GM19240 (cell line): Measurements from ENCODE around the gene C22orf31.
A peak's percentile ranks its signal among the peaks of the same experiment; 100 is the strongest.

ENCODE experiments used
- DNase-seq: peaks from one replicate; pipeline ENCODE4 v3.0.0; 2011; ENCODE audit warnings: low spot score; ENCODE audit not compliant: insufficient read length

C22orf31 gene

GRCh38 chr22:29081517-29082236 lies 20.0 kb upstream of the C22orf31 start:
- DNase-seq = no peak

GRCh38 chr22:29080106-29080975 lies 18.7 kb upstream of the C22orf31 start:
- DNase-seq = no peak

GRCh38 chr22:29079218-29079901 lies 17.7 kb upstream of the C22orf31 start:
- DNase-seq = no peak

- DNase-seq = no peak
Observed at GRCh38 chr22:29078869-29079207, 17.2 kb upstream of the C22orf31 start.

- DNase-seq = no peak
Observed at GRCh38 chr22:29078036-29078868, 16.6 kb upstream of the C22orf31 start.

GRCh38 chr22:29074276-29074772 lies 12.7 kb upstream of the C22orf31 start:
- no peak for DNase-seq

- no peak for DNase-seq
Observed at GRCh38 chr22:29073618-29074275, 12.1 kb upstream of the C22orf31 start.

GRCh38 chr22:29072979-29073617 lies 11.5 kb upstream of the C22orf31 start, which contains the start of gene KREMEN1:
Gene KREMEN1, plus strand, starts transcription at chr22:29073035. Its CDS starts 96 bp downstream, at chr22:29073131.
- no peak for DNase-seq

- peak; percentile 78 for DNase-seq
Observed at GRCh38 chr22:29072193-29072978, 10.8 kb upstream of the C22orf31 start.

- DNase-seq = no peak
Observed at GRCh38 chr22:29071261-29072045, 9.8 kb upstream of the C22orf31 start.

GRCh38 chr22:29070490-29070889 lies 8.9 kb upstream of the C22orf31 start:
- no peak for DNase-seq

GRCh38 chr22:29069463-29069862 lies 7.8 kb upstream of the C22orf31 start:
- no peak for DNase-seq

- no peak for DNase-seq
Observed at GRCh38 chr22:29065468-29066190, 4.0 kb upstream of the C22orf31 start.

- no peak for DNase-seq
Observed at GRCh38 chr22:29062286-29062821, 723 bp upstream of the C22orf31 start.

GRCh38 chr22:29060931-29061330 lies 700 bp downstream of the C22orf31 start:
- no peak for DNase-seq

- no peak for DNase-seq
Observed at GRCh38 chr22:29060251-29060869, 1.3 kb downstream of the C22orf31 start.

GRCh38 chr22:29056472-29056871 lies 5.2 kb downstream of the C22orf31 start:
- DNase-seq = no peak
